A549 (cell line): ENCODE measurements around the gene DTX4.

Experiments
- CHD2 ChIP-seq: fragments of 150-350 bp; IDR thresholded peaks from 2 replicates; pipeline ENCODE4 v1.6.1; 2014; ENCODE audit warnings: low read length; ENCODE audit not compliant: partially characterized antibody
- EHF ChIP-seq: fragments of 250-450 bp; sonication (Bioruptor Pico); IDR thresholded peaks from 2 replicates; pipeline ENCODE4 v1.5.0; 2020; ENCODE audit warnings: mild to moderate bottlenecking
- MAFK ChIP-seq: fragments of 450-650 bp; IDR thresholded peaks from 2 replicates; pipeline ENCODE4 v1.6.1; 2014; ENCODE audit not compliant: partially characterized antibody
- RAD21 ChIP-seq, 2 experiments: fragments of >200 bp in 1 of 2; sonication (Bioruptor Twin) in 1 of 2; formaldehyde crosslinking in 1 of 2; IDR thresholded peaks in 1 of 2; conservative IDR thresholded peaks in 1 of 2; 2 replicates in 1 of 2; 3 replicates in 1 of 2; pipeline ENCODE4 v1.6.1; 2012 to 2018; ENCODE audit warnings: inconsistent platforms in 1 of 2
- RCOR1 ChIP-seq: fragments of 150-350 bp; IDR thresholded peaks from 2 replicates; pipeline ENCODE4 v1.6.1; 2014; ENCODE audit warnings: antibody characterized with exemption, low read length, low read depth
- RNF2 ChIP-seq: fragments of 200-600 bp; sonication (generic); IDR thresholded peaks from 2 replicates; pipeline ENCODE4 v1.6.1; 2016; ENCODE audit warnings: low read depth, mild to moderate bottlenecking, antibody characterized with exemption, moderate library complexity, borderline replicate concordance
- SREBF2 ChIP-seq: fragments of 450-650 bp; IDR thresholded peaks from 2 replicates; pipeline ENCODE4 v1.6.1; 2014; ENCODE audit warnings: mild to moderate bottlenecking, moderate library complexity
- TF ChIP-seq, protein P1 (sequence below): fragments of >200 bp; sonication (Bioruptor Twin); formaldehyde crosslinking; IDR thresholded peaks from 3 replicates; pipeline ENCODE4 v1.5.1; 2016
- TF ChIP-seq, protein P2 (sequence below): fragments of 200-600 bp; sonication (generic); IDR thresholded peaks from 2 replicates; pipeline ENCODE4 v1.6.1; 2016; ENCODE audit warnings: antibody characterized with exemption, mild to moderate bottlenecking, moderate library complexity
- TF ChIP-seq, protein P3 (sequence below): fragments of 250-450 bp; sonication (Bioruptor Pico); IDR thresholded peaks from 2 replicates; pipeline ENCODE4 v1.5.0; 2021; ENCODE audit warnings: mild to moderate bottlenecking, moderate library complexity, borderline replicate concordance

DNA sequence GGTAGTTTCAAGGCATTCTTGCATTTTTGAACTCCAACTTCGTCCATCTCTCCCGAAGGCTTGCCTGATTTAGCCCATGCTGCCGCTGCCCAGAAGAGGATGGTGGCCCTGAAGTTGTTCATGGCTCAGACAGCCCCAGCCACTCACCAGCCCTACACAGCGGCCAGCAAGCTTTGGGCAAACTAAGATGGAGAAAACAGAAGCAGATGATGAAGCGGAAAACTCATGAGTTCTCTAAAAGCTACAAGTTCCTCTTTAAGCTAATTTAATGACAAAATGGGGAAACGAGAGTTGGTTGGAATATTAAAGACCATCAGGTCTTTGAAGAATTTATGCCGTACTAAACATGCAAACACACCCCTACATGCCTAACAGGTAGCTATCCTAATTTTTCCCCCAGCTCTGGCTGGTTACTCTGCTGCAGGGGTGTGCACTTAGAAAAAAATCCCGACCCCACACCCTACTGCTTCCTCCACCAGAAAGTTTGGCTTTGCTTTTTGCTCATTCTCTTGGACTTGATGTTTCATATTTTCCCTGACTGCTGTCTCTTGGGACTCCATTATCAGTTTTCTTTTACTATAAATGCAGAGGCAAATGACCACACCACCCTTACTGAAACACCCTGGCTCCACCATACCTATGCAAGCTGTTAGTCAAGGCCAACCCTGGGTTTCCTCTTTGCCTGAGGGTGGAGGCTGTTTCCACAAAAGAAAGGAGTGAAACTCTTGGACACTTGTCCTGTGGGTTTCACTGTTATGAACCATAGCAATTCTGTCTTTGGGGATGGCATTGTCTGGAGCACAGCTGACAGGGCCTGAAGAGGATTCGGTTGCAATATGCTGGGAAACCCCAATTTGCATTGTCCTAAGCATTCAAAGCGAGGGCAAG lies 41.1 kb downstream of the DTX4 start, which contains the start of gene MPEG1:
- no peak for TF ChIP-seq CHD2
- TF ChIP-seq EHF (CRISPR knock-in tag): no peak
- TF ChIP-seq, protein P1, sequence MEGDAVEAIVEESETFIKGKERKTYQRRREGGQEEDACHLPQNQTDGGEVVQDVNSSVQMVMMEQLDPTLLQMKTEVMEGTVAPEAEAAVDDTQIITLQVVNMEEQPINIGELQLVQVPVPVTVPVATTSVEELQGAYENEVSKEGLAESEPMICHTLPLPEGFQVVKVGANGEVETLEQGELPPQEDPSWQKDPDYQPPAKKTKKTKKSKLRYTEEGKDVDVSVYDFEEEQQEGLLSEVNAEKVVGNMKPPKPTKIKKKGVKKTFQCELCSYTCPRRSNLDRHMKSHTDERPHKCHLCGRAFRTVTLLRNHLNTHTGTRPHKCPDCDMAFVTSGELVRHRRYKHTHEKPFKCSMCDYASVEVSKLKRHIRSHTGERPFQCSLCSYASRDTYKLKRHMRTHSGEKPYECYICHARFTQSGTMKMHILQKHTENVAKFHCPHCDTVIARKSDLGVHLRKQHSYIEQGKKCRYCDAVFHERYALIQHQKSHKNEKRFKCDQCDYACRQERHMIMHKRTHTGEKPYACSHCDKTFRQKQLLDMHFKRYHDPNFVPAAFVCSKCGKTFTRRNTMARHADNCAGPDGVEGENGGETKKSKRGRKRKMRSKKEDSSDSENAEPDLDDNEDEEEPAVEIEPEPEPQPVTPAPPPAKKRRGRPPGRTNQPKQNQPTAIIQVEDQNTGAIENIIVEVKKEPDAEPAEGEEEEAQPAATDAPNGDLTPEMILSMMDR: no peak
- no peak for TF ChIP-seq RNF2
- TF ChIP-seq, protein P2, sequence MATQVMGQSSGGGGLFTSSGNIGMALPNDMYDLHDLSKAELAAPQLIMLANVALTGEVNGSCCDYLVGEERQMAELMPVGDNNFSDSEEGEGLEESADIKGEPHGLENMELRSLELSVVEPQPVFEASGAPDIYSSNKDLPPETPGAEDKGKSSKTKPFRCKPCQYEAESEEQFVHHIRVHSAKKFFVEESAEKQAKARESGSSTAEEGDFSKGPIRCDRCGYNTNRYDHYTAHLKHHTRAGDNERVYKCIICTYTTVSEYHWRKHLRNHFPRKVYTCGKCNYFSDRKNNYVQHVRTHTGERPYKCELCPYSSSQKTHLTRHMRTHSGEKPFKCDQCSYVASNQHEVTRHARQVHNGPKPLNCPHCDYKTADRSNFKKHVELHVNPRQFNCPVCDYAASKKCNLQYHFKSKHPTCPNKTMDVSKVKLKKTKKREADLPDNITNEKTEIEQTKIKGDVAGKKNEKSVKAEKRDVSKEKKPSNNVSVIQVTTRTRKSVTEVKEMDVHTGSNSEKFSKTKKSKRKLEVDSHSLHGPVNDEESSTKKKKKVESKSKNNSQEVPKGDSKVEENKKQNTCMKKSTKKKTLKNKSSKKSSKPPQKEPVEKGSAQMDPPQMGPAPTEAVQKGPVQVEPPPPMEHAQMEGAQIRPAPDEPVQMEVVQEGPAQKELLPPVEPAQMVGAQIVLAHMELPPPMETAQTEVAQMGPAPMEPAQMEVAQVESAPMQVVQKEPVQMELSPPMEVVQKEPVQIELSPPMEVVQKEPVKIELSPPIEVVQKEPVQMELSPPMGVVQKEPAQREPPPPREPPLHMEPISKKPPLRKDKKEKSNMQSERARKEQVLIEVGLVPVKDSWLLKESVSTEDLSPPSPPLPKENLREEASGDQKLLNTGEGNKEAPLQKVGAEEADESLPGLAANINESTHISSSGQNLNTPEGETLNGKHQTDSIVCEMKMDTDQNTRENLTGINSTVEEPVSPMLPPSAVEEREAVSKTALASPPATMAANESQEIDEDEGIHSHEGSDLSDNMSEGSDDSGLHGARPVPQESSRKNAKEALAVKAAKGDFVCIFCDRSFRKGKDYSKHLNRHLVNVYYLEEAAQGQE: no peak
- no peak for TF ChIP-seq MAFK
- TF ChIP-seq, protein P3, sequence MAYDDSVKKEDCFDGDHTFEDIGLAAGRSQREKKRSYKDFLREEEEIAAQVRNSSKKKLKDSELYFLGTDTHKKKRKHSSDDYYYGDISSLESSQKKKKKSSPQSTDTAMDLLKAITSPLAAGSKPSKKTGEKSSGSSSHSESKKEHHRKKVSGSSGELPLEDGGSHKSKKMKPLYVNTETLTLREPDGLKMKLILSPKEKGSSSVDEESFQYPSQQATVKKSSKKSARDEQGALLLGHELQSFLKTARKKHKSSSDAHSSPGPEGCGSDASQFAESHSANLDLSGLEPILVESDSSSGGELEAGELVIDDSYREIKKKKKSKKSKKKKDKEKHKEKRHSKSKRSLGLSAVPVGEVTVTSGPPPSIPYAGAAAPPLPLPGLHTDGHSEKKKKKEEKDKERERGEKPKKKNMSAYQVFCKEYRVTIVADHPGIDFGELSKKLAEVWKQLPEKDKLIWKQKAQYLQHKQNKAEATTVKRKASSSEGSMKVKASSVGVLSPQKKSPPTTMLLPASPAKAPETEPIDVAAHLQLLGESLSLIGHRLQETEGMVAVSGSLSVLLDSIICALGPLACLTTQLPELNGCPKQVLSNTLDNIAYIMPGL: no peak
- TF ChIP-seq RAD21 (conservative IDR thresholded peaks at IDR 0.05 in 1 of 2, IDR thresholded peaks at IDR 0.05 in 1 of 2): no peak
- no peak for TF ChIP-seq SREBF2
- no peak for TF ChIP-seq RCOR1
